Superior temporal gyrus (tissue), 1 donor: Measurements from ENCODE around the gene MAP2K7.

Experiments used
- DNase-seq: peaks from one replicate; pipeline ENCODE4 v3.0.0-alpha.2; 2016; ENCODE audit errors: extremely low spot score

The MAP2K7 gene

DNA sequence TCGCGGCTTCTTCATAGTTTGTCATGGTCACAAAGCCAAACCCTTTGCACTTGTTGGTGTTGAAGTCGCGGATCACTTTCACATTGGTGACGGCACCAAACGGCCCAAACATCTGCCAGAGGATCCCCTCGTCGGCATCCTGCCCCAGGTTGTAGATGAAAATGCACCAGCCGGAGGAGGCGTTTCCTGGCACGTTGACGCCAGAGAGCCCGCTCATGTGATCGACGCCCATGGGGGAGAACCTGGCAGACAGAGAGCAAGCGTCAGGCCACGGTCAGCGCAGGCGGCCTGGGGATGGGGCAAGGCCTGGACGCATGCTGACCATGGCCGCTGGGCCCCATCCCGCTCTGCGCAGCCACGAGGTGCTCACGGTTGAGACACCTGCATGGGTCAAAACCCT is 59.9 kb downstream of the MAP2K7 start:
- DNase-seq, result no peak
